Suprapubic skin (tissue), 4 donors: Measurements from ENCODE around the gene ITGA8.

Experiments
- CTCF ChIP-seq, 2 donors: fragments of 200-600 bp in 1 of 2; fragments of 450-650 bp in 1 of 2; sonication (generic) in 1 of 2; IDR thresholded peaks; one replicate each; pipeline ENCODE4 v1.5.1; 2016 to 2019; ENCODE audit warnings: antibody characterized with exemption in 2 of 2, mild to moderate bottlenecking in 1 of 2, moderate library complexity in 1 of 2
- POLR2A ChIP-seq, 2 donors: fragments of 450-650 bp; IDR thresholded peaks; one replicate each; pipeline ENCODE4 v1.6.1; 2017; ENCODE audit warnings: antibody characterized with exemption in 2 of 2, mild to moderate bottlenecking in 2 of 2, moderate library complexity in 2 of 2
- POLR2AphosphoS5 ChIP-seq, 3 donors: sonication (generic); formaldehyde crosslinking; IDR thresholded peaks; one replicate each; pipeline ENCODE4 v1.6.1; 2017; ENCODE audit warnings: antibody characterized with exemption in 3 of 3

- TF ChIP-seq CTCF (IDR thresholded peaks at IDR 0.05) (peak in 1 of 2 donors; percentile 32), POLR2A (IDR thresholded peaks at IDR 0.05) (no peak), POLR2AphosphoS5 (IDR thresholded peaks at IDR 0.05) (no peak)
These were observed 24.6 kb upstream of the ITGA8 start for GRCh38 chr10:15744217-15744865.
